HG02678 (cell line): ENCODE measurements around the gene COG5.
"Not testable (repeated sequence)": the region's sequence is repeated elsewhere in the genome, so short reads cannot be mapped to it uniquely, and the experiment has no call there.

Source experiments
- ATAC-seq: cut with Tn5 transposase; IDR thresholded peaks from one replicate; pipeline ENCODE4 v1.9.1; 2021; ENCODE audit warnings: mild to moderate bottlenecking, moderate library complexity; ENCODE audit not compliant: unreplicated experiment

Gene COG5

DNA sequence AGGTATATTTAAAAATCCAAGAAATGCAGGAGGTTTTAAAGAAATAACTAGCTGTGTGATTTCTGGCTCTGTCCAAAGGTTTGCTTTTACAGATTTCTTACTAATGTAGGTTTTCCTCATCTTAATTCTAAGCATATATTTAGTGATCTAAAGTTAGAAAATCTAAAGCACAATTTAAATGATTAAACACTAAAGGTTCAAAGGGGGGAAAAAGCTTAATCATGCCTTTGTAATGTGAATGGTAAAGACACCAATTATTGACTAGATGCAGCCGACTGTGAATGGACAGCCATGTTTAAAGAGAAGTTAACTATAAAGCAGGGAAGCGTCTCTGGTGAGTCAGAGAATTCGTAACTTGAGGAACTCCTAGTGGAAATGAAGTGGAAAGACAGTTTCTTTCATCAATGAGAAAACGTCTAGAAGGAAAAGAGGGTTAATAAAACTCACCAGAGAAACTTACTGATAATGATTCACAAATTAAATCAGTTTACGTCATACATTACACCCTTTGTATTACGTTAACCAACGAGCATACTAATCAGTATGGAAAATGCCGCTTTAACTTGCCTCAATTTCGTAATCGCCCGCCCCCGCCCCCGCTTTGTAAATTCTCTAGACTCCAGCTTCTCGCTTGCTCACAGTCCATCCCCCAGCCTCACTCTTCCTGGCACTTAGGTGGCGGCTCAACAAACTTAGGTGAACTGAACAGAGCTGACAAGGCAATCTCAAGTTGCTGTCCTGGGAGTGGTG lies 396.1 kb downstream of the COG5 start:
- no peak for ATAC-seq

DNA sequence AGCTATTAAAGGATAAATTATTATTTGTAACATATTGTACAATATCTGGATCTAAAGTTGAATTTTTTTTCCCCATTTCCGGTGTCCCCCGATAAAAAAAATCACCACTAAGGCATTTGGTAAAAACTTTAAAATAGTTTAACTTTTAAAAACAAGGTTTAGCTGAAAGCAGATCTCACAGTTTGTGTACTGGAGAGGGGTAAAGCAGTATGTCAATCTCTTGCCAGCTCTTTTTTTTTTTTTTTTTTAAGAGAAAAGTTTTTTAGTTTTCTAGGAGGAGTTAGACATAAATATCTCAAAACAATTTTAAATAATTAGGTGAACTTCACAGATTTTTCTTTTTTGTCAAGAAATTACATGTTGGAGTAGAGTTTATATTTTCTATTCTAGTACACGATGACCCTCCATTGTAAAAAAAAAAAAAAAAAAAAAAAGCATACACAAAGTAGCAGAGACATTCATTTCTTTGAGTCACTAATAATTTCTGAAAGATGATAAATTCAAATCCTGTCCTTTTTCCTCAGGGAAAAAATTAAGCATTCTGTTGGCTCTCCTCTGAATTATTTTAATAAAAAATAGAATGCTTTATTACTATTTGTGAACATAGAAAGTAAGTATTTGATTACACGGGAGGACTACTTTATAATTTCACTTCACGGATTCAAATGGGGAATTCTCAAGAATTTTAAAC lies 396.8 kb downstream of the COG5 start:
- no peak for ATAC-seq

DNA sequence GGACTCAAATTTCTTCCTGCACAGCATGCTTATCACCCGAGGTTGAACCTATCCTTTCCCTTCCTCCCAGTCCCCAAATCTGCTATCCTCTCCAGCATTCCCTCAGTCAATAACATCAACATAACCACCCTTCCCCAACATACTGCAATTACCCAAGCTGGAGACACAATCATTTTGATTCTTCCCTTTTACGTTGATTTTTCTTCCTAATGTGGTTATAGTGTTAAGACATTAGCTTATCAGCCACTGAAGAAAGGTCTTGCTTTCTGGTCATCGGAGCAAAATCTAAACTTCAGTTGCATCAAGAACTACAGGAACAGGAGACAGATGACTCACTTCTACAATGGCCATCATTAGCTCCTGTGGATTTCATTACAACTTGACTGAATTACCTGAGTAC lies 398.4 kb downstream of the COG5 start:
- ATAC-seq = no peak

DNA sequence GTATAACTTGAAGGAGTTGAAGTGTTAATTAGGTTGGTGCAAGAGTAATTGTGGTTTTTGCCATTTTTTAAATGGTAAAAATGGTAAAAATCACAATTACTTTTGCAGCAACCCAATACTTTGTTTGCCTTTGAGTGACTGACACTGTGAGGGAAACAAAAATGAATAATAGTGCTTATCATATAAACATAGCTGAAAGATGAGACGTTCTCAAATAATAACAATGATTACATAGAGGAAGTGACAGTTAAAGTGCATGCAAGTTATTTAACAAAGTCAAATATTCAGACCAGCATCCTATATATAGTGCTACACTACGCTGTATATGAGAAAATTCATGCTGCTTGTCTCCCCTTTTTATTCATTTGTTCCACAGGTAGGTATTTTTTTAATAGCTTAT lies 399.6 kb downstream of the COG5 start:
- ATAC-seq = no peak

DNA sequence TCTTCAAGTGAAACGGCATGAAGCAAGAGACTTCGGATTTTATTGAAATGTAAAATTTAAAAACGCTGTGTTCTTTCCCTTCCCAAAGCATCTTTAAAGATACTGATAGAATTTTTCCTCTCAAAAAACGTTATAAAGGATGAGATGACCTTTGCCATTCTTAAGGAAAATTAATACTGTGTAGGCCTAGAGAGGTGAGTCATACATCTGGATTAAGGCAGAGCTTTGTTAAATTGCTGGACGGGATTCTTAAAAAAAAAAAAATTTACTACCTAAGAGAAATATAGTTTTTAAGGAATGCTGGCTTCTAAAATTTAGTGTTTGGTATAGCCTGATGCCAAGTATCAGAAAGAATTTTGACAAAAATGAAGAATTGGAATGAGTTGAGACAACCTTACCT lies 401.2 kb downstream of the COG5 start:
- no peak for ATAC-seq

DNA sequence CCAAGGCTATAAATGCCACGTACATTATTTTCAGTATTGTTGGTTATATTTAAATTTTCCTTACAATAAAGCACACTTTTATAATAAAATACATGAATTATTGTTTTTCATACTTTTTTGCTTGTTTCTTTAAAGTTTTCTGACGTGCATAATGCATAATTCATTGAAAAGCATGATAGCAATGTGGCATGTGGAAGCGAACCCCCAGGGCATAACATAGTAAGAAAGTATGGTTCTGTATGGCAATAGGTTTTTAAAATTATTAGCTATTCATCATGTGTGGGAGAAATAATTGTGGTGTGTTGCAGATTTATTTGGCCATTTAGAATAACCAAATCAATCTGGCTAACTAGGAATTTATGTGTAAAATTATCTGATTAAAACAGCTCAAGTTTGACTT lies 402.3 kb downstream of the COG5 start:
- no peak for ATAC-seq

DNA sequence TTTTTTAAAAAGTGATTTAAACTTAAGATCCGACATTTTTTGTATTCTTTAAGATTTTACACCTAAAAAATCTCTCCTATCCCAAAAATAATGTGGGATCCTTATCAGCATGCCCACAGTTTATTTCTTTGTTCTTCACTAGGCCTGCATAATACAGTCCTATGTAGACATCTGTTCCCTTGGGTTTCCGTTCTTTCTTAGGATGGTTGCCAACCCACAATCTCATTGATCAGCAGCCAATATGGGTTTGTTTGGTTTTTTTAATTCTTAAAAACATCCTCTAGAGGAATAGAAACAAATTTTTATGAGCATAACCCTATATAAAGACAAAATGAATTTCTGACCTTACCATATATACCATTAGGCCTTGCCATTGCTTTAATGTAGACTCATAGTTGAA lies 403.3 kb downstream of the COG5 start:
- ATAC-seq = no peak

DNA sequence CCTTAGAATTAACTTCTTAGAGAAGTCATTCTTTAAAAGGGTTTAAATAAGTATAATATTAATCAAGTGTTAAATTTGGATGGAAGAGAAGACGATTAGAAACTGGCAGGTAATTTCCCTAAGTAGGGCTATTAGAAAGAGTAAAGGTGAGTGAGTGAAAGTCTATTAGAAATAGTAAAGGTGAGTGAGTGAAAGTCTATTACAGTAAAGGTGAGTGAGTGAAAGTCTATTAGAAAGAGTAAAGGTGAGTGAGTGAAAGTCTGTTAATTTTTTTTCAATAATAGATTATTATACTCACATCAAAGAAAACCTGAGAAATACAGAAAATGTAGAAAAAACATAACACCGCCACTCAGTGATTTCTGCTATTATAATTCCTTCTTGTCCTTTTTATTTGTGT lies 405.7 kb downstream of the COG5 start:
- no peak for ATAC-seq

DNA sequence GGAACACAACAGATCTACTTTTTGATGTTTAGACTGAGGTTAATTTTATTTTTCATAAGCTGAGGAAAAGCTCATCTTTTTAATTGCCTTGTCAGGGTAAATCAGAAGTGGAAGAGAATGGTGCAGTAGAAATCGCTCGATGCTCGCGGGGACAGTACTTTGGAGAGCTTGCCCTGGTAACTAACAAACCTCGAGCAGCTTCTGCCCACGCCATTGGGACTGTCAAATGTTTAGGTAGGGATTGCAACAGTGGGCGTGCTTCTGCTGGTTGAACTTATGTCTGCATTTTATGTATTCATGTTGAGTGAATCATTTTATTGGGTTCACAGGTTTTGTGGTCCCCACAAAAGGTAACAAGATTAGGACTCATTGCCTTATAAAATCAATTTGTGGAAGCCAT lies 406.6 kb downstream of the COG5 start:
- no peak for ATAC-seq

DNA sequence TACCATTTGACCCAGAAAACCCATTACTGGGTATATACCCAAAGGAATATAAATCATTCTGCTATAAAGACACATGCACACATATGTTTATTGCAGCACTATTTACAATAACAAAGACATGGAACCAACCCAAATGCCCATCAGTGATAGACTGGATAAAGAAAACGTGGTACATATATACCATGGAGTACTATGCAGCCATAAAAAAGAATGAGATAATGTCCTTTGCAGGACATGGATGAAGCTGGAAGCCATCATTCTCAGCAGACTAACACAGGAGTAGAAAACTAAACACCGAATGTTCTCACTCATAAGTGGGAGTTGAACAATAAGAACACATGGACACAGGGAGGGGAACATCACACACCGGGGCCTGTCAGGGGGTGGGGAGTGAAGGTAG lies 408.0 kb downstream of the COG5 start:
- not testable (repeated sequence) for ATAC-seq

DNA sequence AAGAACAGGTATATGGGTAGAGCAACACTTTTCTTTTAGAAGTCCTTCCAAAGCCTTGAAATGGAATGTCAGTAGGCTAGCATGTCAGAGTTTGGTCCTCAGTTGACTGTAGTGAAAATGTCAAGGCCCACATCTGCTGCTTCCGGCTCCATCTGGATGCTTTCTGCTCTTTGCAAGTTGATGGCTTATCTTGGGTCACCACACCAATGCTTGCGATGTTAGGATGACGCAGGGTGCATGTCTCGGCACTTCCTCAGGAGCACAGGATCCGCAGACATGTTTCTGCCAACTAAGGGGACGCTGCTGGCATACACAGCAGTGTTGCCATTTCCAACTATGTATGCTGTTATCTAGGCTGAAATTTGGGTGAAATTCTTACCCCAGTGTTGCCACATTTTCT lies 408.9 kb downstream of the COG5 start:
- no peak for ATAC-seq

DNA sequence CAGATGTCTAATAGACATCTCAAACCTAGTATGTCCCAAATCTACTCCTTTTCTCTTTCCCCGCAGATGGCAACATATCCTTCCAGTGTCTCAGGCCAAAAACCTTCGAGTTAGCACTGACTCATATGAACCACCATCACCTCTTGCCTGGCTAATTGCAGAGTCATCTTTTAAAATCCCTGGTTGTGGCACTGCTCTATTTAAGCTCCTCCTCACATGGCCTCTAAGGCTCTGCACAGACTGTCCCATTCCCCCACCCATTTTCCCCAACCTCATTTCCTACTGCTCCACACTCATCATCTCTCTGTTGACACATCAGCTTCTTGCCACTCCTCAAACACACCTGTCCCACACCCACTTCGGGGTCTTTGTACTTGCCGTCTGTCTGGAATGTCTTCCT lies 411.7 kb downstream of the COG5 start:
- no peak for ATAC-seq
